ENCODE data around the gene TULP4.

The TULP4 gene

DNA sequence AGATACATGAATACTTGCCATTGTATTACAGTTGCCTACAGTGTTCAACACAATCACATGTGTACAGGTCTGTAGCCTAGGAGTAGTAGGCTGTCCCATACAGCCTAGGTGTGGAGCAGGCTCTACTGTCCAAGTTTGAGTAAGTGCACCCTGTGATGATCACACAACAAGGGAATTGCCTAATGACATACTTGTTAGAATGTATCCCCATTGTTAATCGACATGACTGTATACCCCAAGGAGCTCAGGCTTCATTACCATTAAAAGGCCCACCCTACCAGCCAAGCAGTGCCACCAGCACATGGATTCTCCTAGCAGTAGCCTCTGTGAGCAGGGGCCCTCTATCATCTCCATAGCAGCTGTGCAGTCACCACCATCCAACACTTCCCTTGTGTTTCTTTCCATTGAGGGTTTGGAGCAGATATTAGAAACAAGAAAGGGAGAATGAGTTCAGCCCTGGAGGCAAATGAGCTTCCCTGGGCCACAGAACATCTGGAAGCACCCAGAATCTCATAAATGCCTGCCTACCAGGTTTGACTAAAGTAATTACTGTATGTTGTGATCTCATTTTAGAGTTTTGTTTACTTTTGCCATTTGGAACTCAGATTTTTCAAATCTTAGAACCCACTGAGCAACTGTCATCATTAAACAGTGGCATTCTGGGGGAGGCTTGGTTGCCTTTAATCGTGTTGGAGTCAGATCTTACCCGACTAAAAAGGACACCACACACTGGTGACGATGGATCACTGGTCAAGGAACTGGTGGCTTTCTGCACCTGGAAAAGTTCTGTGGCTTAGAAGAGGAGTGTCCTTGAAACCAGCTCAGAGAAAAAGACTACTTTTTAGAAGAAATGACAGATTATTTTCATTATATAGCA, 104.9 kb downstream of the TULP4 start:
- no CpG with 5 or more reads among the region's 4 CpGs for WGBS (ENCODE audit: extremely low coverage, insufficient coverage, low lambda C conversion rate)
- Histone ChIP-seq H4K8ac (ENCODE audit: low read depth, low read length) (no peak overlapping the region), H3K27me3 (ENCODE audit: insufficient read depth, low read length, poor library complexity) (no peaks in the 10 kb centered on the region), H3K4me2 (ENCODE audit: low read length) (no peak overlapping the region), H2BK5ac (ENCODE audit: low read length) (no peak overlapping the region), H2AK5ac (ENCODE audit: low read length) (no peak overlapping the region), H3K79me2 (ENCODE audit: control insufficient read depth, insufficient read depth, low read length) (no peaks in the 10 kb centered on the region), H3K4ac (ENCODE audit: low read depth, low read length) (no peak overlapping the region), H3K36me3 (ENCODE audit: control insufficient read depth, insufficient read depth, low read length) (no peaks in the 10 kb centered on the region), H3K18ac (ENCODE audit: low read length) (no peak overlapping the region), H3K23ac (ENCODE audit: low read length) (no peak overlapping the region), H4K5ac (ENCODE audit: low read length) (no peak overlapping the region), H3K9ac (ENCODE audit: low read length) (no peak overlapping the region), H3K56ac (ENCODE audit: low read length) (no peak overlapping the region), H2BK120ac (ENCODE audit: low read depth, low read length) (no peak overlapping the region), H2BK15ac (replicated peaks; ENCODE audit: low read depth) (no peak overlapping the region), H3K79me1 (ENCODE audit: low read length) (no peaks in the 10 kb centered on the region), H3K4me1 (ENCODE audit: control insufficient read depth, low read depth, low read length) (no peaks in the 10 kb centered on the region), H3K4me3 (ENCODE audit: low read length) (no peak overlapping the region), H3K27ac (ENCODE audit: low read depth, low read length) (no peak overlapping the region)
- no peak for DNase-seq

DNA sequence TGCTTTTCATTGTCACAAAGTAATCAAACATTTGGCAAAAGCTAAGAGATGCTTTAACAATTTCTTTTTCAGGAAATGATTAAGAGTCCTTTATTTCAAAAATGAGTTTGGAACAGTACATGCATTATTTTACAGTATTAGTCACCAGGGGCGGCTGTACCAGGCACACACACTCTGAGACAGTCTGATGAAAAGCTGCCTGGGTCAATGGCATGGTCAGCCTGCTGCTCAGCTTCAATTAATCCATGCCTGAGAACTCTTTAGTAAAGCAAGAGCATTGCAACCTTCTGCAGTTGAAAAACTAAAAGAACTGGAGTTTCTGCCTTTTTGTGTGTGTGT, 105.5 kb downstream of the TULP4 start:
- Histone ChIP-seq H2AK5ac (ENCODE audit: low read length) (no peak overlapping the region), H3K18ac (ENCODE audit: low read length) (no peak overlapping the region), H3K36me3 (ENCODE audit: control insufficient read depth, insufficient read depth, low read length) (no peaks in the 10 kb centered on the region), H3K9ac (ENCODE audit: low read length) (no peak overlapping the region), H2BK5ac (ENCODE audit: low read length) (no peak overlapping the region), H4K8ac (ENCODE audit: low read depth, low read length) (no peak overlapping the region), H3K4me1 (ENCODE audit: control insufficient read depth, low read depth, low read length) (no peaks in the 10 kb centered on the region), H3K27ac (ENCODE audit: low read depth, low read length) (no peak overlapping the region), H2BK120ac (ENCODE audit: low read depth, low read length) (no peak overlapping the region), H3K56ac (ENCODE audit: low read length) (no peak overlapping the region), H3K27me3 (ENCODE audit: insufficient read depth, low read length, poor library complexity) (no peaks in the 10 kb centered on the region), H3K23ac (ENCODE audit: low read length) (no peak overlapping the region), H3K79me1 (ENCODE audit: low read length) (no peaks in the 10 kb centered on the region), H3K4me2 (ENCODE audit: low read length) (no peak overlapping the region), H2BK15ac (replicated peaks; ENCODE audit: low read depth) (no peak overlapping the region), H4K5ac (ENCODE audit: low read length) (no peak overlapping the region), H3K4ac (ENCODE audit: low read depth, low read length) (no peak overlapping the region), H3K79me2 (ENCODE audit: control insufficient read depth, insufficient read depth, low read length) (no peaks in the 10 kb centered on the region), H3K4me3 (ENCODE audit: low read length) (no peak overlapping the region)
- WGBS (ENCODE audit: extremely low coverage, insufficient coverage, low lambda C conversion rate) = no CpG with 5 or more reads among the region's 1 CpG
- DNase-seq = no peak

GRCh38 chr6:158418501-158418900, 106.2 kb downstream of the TULP4 start:
- Histone ChIP-seq H3K23ac (ENCODE audit: low read length) (no peak overlapping the region), H3K79me1 (ENCODE audit: low read length) (no peaks in the 10 kb centered on the region), H2BK15ac (replicated peaks; ENCODE audit: low read depth) (no peak overlapping the region), H2BK5ac (ENCODE audit: low read length) (no peak overlapping the region), H3K27ac (ENCODE audit: low read depth, low read length) (no peak overlapping the region), H3K79me2 (ENCODE audit: control insufficient read depth, insufficient read depth, low read length) (no peaks in the 10 kb centered on the region), H3K27me3 (ENCODE audit: insufficient read depth, low read length, poor library complexity) (no peaks in the 10 kb centered on the region), H3K36me3 (ENCODE audit: control insufficient read depth, insufficient read depth, low read length) (no peaks in the 10 kb centered on the region), H4K8ac (ENCODE audit: low read depth, low read length) (no peak overlapping the region), H2BK120ac (ENCODE audit: low read depth, low read length) (no peak overlapping the region), H3K4me1 (ENCODE audit: control insufficient read depth, low read depth, low read length) (no peaks in the 10 kb centered on the region), H4K5ac (ENCODE audit: low read length) (no peak overlapping the region), H3K4ac (ENCODE audit: low read depth, low read length) (no peak overlapping the region), H3K56ac (ENCODE audit: low read length) (no peak overlapping the region), H3K9ac (ENCODE audit: low read length) (no peak overlapping the region), H2AK5ac (ENCODE audit: low read length) (no peak overlapping the region), H3K4me2 (ENCODE audit: low read length) (no peak overlapping the region), H3K18ac (ENCODE audit: low read length) (no peak overlapping the region), H3K4me3 (ENCODE audit: low read length) (no peak overlapping the region)
- no CpG with 5 or more reads among the region's 2 CpGs for WGBS (ENCODE audit: extremely low coverage, insufficient coverage, low lambda C conversion rate)
- DNase-seq = no peak

DNA sequence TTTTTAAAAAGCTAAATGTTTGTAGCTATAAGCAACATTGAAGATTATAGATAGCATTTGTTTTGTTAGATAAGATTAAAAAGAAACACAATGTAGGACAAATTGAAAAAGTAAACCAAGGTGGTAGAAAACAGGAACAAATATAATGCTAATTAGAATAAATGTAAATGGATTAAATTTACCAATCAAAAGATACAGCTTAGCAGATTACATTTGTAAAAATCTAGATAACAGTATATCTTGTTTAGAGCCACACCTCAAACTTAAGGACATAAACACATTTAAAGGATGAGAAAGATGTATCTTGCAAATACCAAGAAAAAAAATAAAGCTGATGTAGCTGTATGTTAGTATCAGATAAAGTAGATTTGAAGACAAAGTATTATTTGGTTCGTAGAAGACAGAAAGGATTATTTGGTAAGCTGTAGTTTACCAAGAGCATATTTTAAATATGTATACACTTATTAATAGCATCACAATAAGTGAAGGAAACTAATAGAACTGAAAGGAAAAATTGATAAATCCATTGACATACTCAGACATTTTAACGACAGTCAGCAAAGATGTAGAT, 107.2 kb downstream of the TULP4 start:
- Histone ChIP-seq H2AK5ac (ENCODE audit: low read length) (no peak overlapping the region), H3K36me3 (ENCODE audit: control insufficient read depth, insufficient read depth, low read length) (no peaks in the 10 kb centered on the region), H3K27me3 (ENCODE audit: insufficient read depth, low read length, poor library complexity) (no peaks in the 10 kb centered on the region), H2BK15ac (replicated peaks; ENCODE audit: low read depth) (no peak overlapping the region), H4K8ac (ENCODE audit: low read depth, low read length) (no peak overlapping the region), H3K4me3 (ENCODE audit: low read length) (no peak overlapping the region), H2BK120ac (ENCODE audit: low read depth, low read length) (no peak overlapping the region), H3K4me2 (ENCODE audit: low read length) (no peak overlapping the region), H3K23ac (ENCODE audit: low read length) (no peak overlapping the region), H3K18ac (ENCODE audit: low read length) (no peak overlapping the region), H4K5ac (ENCODE audit: low read length) (no peak overlapping the region), H3K56ac (ENCODE audit: low read length) (no peak overlapping the region), H3K4me1 (ENCODE audit: control insufficient read depth, low read depth, low read length) (no peaks in the 10 kb centered on the region), H2BK5ac (ENCODE audit: low read length) (no peak overlapping the region), H3K4ac (ENCODE audit: low read depth, low read length) (no peak overlapping the region), H3K27ac (ENCODE audit: low read depth, low read length) (no peak overlapping the region), H3K79me2 (ENCODE audit: control insufficient read depth, insufficient read depth, low read length) (no peaks in the 10 kb centered on the region), H3K79me1 (ENCODE audit: low read length) (no peaks in the 10 kb centered on the region), H3K9ac (ENCODE audit: low read length) (no peak overlapping the region)
- WGBS (ENCODE audit: extremely low coverage, insufficient coverage, low lambda C conversion rate) = no CpG with 5 or more reads among the region's 2 CpGs
- DNase-seq = no peak

DNA sequence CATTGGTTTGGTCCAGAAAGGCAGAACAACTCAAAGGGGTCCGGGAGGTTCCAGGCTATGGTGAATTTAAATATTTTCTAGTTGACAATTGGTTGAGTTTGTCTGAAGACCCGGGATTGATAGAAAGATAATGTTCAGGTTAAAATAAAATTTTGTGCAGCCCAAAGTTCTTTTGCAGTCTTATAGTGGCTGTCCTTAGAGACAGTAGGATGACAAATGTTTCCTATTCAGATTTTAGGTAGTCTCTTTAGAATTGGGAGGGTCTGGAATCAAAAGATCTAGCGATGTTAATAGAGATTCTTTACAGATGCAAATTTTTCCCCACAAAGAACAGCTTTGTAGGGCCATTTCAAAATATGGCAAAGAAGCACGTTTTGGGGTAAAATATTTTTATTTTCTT, 109.1 kb downstream of the TULP4 start:
- H3K36me3 ChIP-seq (ENCODE audit: control insufficient read depth, insufficient read depth, low read length) = no peaks in the 10 kb centered on the region
- H3K4me2 ChIP-seq (ENCODE audit: low read length) = no peak overlapping the region
- no peak overlapping the region for H2BK15ac ChIP-seq (replicated peaks; ENCODE audit: low read depth)
- DNase-seq = no peak
- no peak overlapping the region for H2AK5ac ChIP-seq (ENCODE audit: low read length)
- no peak overlapping the region for H3K9ac ChIP-seq (ENCODE audit: low read length)
- H3K27me3 ChIP-seq (ENCODE audit: insufficient read depth, low read length, poor library complexity) = no peaks in the 10 kb centered on the region
- no peak overlapping the region for H4K5ac ChIP-seq (ENCODE audit: low read length)
- no peak overlapping the region for H4K8ac ChIP-seq (ENCODE audit: low read depth, low read length)
- H3K79me2 ChIP-seq (ENCODE audit: control insufficient read depth, insufficient read depth, low read length) = no peaks in the 10 kb centered on the region
- H3K23ac ChIP-seq (ENCODE audit: low read length) = no peak overlapping the region
- H3K56ac ChIP-seq (ENCODE audit: low read length) = no peak overlapping the region
- no peaks in the 10 kb centered on the region for H3K79me1 ChIP-seq (ENCODE audit: low read length)
- H3K4me3 ChIP-seq (ENCODE audit: low read length) = no peak overlapping the region
- no peak overlapping the region for H3K18ac ChIP-seq (ENCODE audit: low read length)
- H3K4ac ChIP-seq (ENCODE audit: low read depth, low read length) = no peak overlapping the region
- H2BK5ac ChIP-seq (ENCODE audit: low read length) = no peak overlapping the region
- H3K4me1 ChIP-seq (ENCODE audit: control insufficient read depth, low read depth, low read length) = no peaks in the 10 kb centered on the region
- H3K27ac ChIP-seq (ENCODE audit: low read depth, low read length) = no peak overlapping the region
- no CpG with 5 or more reads among the region's 4 CpGs for WGBS (ENCODE audit: extremely low coverage, insufficient coverage, low lambda C conversion rate)
- no peak overlapping the region for H2BK120ac ChIP-seq (ENCODE audit: low read depth, low read length)
